Left ventricle myocardium inferior (tissue), 1 donor: ENCODE measurements around the gene LHFPL6. TPM values are rescaled to one million over a fixed set of nuclear protein-coding genes. Genes with fewer than 3 reads are reported as not detected.
"Not testable (repeated sequence)": the region's sequence is repeated elsewhere in the genome, so short reads cannot be mapped to it uniquely, and the experiment has no call there.

ENCODE experiments used
- DNase-seq: peaks from one replicate; pipeline ENCODE4 v3.0.0-alpha.2; 2020
- H3K27ac ChIP-seq: fragments of 200-600 bp; replicated peaks from 2 replicates; pipeline ENCODE4 v1.8.0; 2021
- H3K27me3 ChIP-seq: fragments of 200-600 bp; 2 replicates; pipeline ENCODE4 v1.8.0; 2021; ENCODE audit warnings: low read depth
- H3K36me3 ChIP-seq: fragments of 200-600 bp; 2 replicates; pipeline ENCODE4 v1.8.0; 2021
- H3K4me1 ChIP-seq: fragments of 200-600 bp; 2 replicates; pipeline ENCODE4 v1.8.0; 2021
- H3K4me3 ChIP-seq: fragments of 200-600 bp; 2 replicates; pipeline ENCODE4 v1.8.0; 2021; ENCODE audit warnings: mild to moderate bottlenecking, moderate library complexity
- H3K9me3 ChIP-seq: fragments of 200-600 bp; replicated peaks from 2 replicates; pipeline ENCODE4 v1.8.0; 2021
- intact Hi-C: fragments of 100-400 bp; cut with micrococcal nuclease; formaldehyde crosslinking; loops from one replicate; pipeline ENCODE4 v1.11.0; 2022
- total RNA-seq: library from RNA; stranded (reverse); fragmentation: NEBNext Ultra II Directional; extraction: Animal tissue kit (Norgen Biotek cat#: 25700); gene quantifications from one replicate; pipeline ENCODE4 v1.2.1, GENCODE V29; 2021
- TF ChIP-seq, protein P1 (sequence below): fragments of 200-600 bp; IDR thresholded peaks from 2 replicates; pipeline ENCODE4 v1.8.0; 2021; ENCODE audit warnings: antibody characterized with exemption, mild to moderate bottlenecking, borderline replicate concordance
- donor health status: DM: no; HTN: yes; CAD: no; lungs with severe emphysema.

LHFPL6 gene
- total RNA-seq, 1 donor from 2014 or later = 51.4 TPM

DNA sequence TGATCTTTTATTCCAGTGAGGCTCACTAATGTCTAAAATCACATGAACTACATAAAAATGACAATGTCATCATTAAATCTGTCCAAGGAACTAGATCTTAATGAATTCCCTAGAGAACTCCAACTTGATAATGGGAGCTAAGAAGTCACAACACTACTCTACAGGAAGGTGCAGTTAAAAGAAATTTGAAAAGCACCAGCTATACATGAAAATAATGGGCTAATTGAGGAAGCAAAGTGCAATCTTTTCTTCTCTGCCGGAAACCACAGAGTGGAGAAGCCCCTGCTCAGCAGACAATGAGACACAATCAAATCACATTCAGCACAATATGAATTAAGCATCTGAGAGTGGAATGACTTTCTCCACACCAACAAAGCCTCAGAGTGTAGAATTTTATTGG is 261.7 kb downstream of the LHFPL6 start:
- Histone ChIP-seq H3K9me3 (no peaks in the 10 kb centered on the region), H3K27ac (no peak overlapping the region), H3K27me3 (no peaks in the 10 kb centered on the region), H3K4me3 (no peak overlapping the region), H3K36me3 (peaks cover 24% of the 10 kb centered on the region), H3K4me1 (peaks cover 12% of the 10 kb centered on the region)
- TF ChIP-seq, protein P1, sequence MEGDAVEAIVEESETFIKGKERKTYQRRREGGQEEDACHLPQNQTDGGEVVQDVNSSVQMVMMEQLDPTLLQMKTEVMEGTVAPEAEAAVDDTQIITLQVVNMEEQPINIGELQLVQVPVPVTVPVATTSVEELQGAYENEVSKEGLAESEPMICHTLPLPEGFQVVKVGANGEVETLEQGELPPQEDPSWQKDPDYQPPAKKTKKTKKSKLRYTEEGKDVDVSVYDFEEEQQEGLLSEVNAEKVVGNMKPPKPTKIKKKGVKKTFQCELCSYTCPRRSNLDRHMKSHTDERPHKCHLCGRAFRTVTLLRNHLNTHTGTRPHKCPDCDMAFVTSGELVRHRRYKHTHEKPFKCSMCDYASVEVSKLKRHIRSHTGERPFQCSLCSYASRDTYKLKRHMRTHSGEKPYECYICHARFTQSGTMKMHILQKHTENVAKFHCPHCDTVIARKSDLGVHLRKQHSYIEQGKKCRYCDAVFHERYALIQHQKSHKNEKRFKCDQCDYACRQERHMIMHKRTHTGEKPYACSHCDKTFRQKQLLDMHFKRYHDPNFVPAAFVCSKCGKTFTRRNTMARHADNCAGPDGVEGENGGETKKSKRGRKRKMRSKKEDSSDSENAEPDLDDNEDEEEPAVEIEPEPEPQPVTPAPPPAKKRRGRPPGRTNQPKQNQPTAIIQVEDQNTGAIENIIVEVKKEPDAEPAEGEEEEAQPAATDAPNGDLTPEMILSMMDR = no peak
- intact Hi-C loops = no loop called here
- DNase-seq = no peak

DNA sequence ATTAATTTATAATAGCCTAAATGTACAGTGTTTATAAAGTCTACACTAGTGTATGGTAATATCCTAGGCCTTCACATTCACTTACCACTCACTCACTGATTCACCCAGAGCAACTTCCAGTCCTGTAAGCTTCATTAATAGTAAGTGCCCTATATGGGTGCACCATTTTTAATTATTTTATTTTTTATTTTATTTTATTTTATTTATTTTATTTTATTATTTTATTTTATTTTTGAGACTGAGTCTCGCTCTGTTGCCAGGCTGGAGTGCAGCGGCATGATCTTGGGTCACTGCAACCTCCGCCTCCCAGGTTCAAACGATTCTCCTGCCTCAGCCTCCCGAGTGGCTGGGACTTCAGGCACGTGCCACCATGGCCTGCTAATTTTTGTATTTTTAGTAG is 264.9 kb downstream of the LHFPL6 start:
- H3K4me1 ChIP-seq, H3K27me3 ChIP-seq, H3K9me3 ChIP-seq, DNase-seq, H3K4me3 ChIP-seq, intact Hi-C loops, H3K27ac ChIP-seq: not testable (repeated sequence)
- H3K36me3 ChIP-seq = peaks cover 16% of the 10 kb centered on the region

- Histone ChIP-seq H3K4me3 (no peak overlapping the region), H3K27me3 (no peaks in the 10 kb centered on the region), H3K36me3 (peaks cover 9% of the 10 kb centered on the region), H3K4me1 (no peaks in the 10 kb centered on the region), H3K9me3 (peaks cover 16% of the 10 kb centered on the region), H3K27ac (no peak overlapping the region)
- intact Hi-C loops = no loop called here
- DNase-seq = no peak
- TF ChIP-seq, protein P1 = no peak
These were observed 266.1 kb downstream of the LHFPL6 start for GRCh38 chr13:39336937-39337336.

DNA sequence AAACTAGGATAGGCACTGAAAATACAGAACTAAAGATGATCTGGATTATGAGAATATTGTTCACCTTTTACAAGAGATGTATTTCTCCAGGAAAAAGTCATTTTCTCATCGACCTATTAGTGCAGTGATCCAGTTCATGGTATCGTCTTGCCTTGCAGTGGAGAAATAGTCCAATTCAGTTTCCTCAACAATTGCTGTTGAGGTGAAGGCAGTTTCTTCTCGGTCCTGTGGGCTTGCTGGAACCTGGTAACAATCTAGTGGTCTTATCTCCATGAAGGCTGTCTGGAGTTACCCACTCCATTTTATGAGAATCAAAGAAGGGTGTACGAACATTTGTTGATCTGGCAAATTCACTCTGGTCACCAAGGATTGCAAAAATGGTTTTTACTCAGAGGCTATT is 266.8 kb downstream of the LHFPL6 start:
- peaks cover 1% of the 10 kb centered on the region for H3K36me3 ChIP-seq
- H3K4me1 ChIP-seq = no peaks in the 10 kb centered on the region
- DNase-seq = no peak
- no peaks in the 10 kb centered on the region for H3K27me3 ChIP-seq
- H3K4me3 ChIP-seq = no peak overlapping the region
- H3K9me3 ChIP-seq = peaks cover 16% of the 10 kb centered on the region
- H3K27ac ChIP-seq = no peak overlapping the region
- intact Hi-C loops = no loop called here
- TF ChIP-seq, protein P1 = no peak

GRCh38 chr13:39335721-39336120 is 267.3 kb downstream of the LHFPL6 start:
- DNase-seq = no peak
- Histone ChIP-seq H3K36me3 (no peaks in the 10 kb centered on the region), H3K27me3 (no peaks in the 10 kb centered on the region), H3K27ac (no peak overlapping the region), H3K9me3 (peaks cover 16% of the 10 kb centered on the region), H3K4me3 (no peak overlapping the region), H3K4me1 (no peaks in the 10 kb centered on the region)
- intact Hi-C loops = no loop called here
- TF ChIP-seq, protein P1 = no peak

GRCh38 chr13:39330504-39330903 is 272.5 kb downstream of the LHFPL6 start:
- DNase-seq = no peak
- H3K4me1 ChIP-seq = peaks cover 27% of the 10 kb centered on the region
- intact Hi-C loops = no loop called here
- H3K36me3 ChIP-seq = no peaks in the 10 kb centered on the region
- H3K27me3 ChIP-seq = no peaks in the 10 kb centered on the region
- no peak overlapping the region for H3K27ac ChIP-seq
- TF ChIP-seq, protein P1 = no peak
- H3K9me3 ChIP-seq = peaks cover 20% of the 10 kb centered on the region
- no peak overlapping the region for H3K4me3 ChIP-seq
